B cell (primary cell): ENCODE data around the gene MYL12A.

Experiments used
- CTCF ChIP-seq: fragments of 200-600 bp; IDR thresholded peaks from one replicate; pipeline ENCODE4 v1.8.0; 2022; ENCODE audit warnings: antibody characterized with exemption, mild to moderate bottlenecking
- EZH2 ChIP-seq: IDR thresholded peaks from 2 replicates; pipeline ENCODE4 v1.6.1; 2012; ENCODE audit warnings: borderline replicate concordance, low read depth, mild to moderate bottlenecking, moderate library complexity, low read length; ENCODE audit not compliant: insufficient read depth, poor library complexity, severe bottlenecking

GRCh38 chr18:3226048-3226447 lies 21.6 kb upstream of the MYL12A start:
- TF ChIP-seq CTCF = no peak
- TF ChIP-seq EZH2 = no peak
